HEK293 (cell line): ENCODE measurements around the gene EYS.

Source experiments
- CTCF ChIA-PET: fragments of 350-600 bp; formaldehyde crosslinking; extraction: SDS; loops from one replicate; lab custom pipeline; 2021; ENCODE audit warnings: antibody characterized with exemption; lab: Yijun Ruan, JAX
- POLR2A ChIA-PET: fragments of 300-600 bp; formaldehyde crosslinking; extraction: SDS; loops from one replicate; lab custom pipeline; 2020; ENCODE audit warnings: antibody characterized with exemption, inconsistent platforms; lab: Yijun Ruan, JAX
- H3K27ac ChIP-seq: fragments of 200-500 bp; sonication (Bioruptor generic); 2 replicates; pipeline ENCODE4 v1.5.1; 2014; ENCODE audit warnings: low read depth, low read length, control low read depth, inconsistent platforms; ENCODE audit errors: extremely low read depth
- H3K36me3 ChIP-seq, 2 experiments: fragments of 200-500 bp in 1 of 2; sonication (Bioruptor generic) in 1 of 2; 1 replicate in 1 of 2; 2 replicates in 1 of 2; pipeline ENCODE4 v1.5.1; 2014 to 2017; ENCODE audit warnings: inconsistent platforms in 2 of 2, low read length in 2 of 2; ENCODE audit not compliant: control insufficient read depth in 2 of 2, insufficient read depth in 1 of 2
- H3K4me1 ChIP-seq: fragments of 200-500 bp; sonication (Bioruptor generic); 2 replicates; pipeline ENCODE4 v1.5.1; 2014; ENCODE audit warnings: mild to moderate bottlenecking, low read length, inconsistent platforms; ENCODE audit not compliant: control insufficient read depth, insufficient read depth
- H3K4me3 ChIP-seq: 2 replicates; pipeline ENCODE4 v1.5.1; 2011; ENCODE audit warnings: low read depth, mild to moderate bottlenecking, control low read depth, low read length, moderate library complexity
- H3K9me3 ChIP-seq: fragments of 200-500 bp; sonication (Bioruptor generic); 2 replicates; pipeline ENCODE4 v1.5.1; 2014; ENCODE audit warnings: low read depth, low read length, inconsistent platforms; ENCODE audit not compliant: control insufficient read depth, insufficient read depth
- EGR2 ChIP-seq: fragments of 450-650 bp; formaldehyde crosslinking; IDR thresholded peaks from 2 replicates; pipeline ENCODE4 v1.5.1; 2016; ENCODE audit warnings: low read depth, missing biosample characterization, missing genetic modification characterization
- FEZF1 ChIP-seq: fragments of 450-650 bp; formaldehyde crosslinking; IDR thresholded peaks from 2 replicates; pipeline ENCODE4 v1.5.1; 2016; ENCODE audit warnings: missing biosample characterization, missing genetic modification characterization
- IKZF3 ChIP-seq: fragments of 450-650 bp; IDR thresholded peaks from 2 replicates; pipeline ENCODE4 v1.5.0; 2018; ENCODE audit warnings: missing biosample characterization, mild to moderate bottlenecking, missing genetic modification characterization, moderate library complexity
- KLF1 ChIP-seq: fragments of 450-650 bp; formaldehyde crosslinking; IDR thresholded peaks from 2 replicates; pipeline ENCODE4 v1.5.1; 2016; ENCODE audit warnings: missing biosample characterization, missing genetic modification characterization
- ZBTB7A ChIP-seq: fragments of 450-650 bp; formaldehyde crosslinking; IDR thresholded peaks from 2 replicates; pipeline ENCODE4 v1.5.1; 2016; ENCODE audit warnings: low read depth, missing biosample characterization, missing genetic modification characterization
- ZBTB8A ChIP-seq: fragments of 450-650 bp; formaldehyde crosslinking; IDR thresholded peaks from 2 replicates; pipeline ENCODE4 v1.5.1; 2016; ENCODE audit warnings: missing biosample characterization, missing genetic modification characterization
- ZFP3 ChIP-seq: fragments of 450-650 bp; formaldehyde crosslinking; IDR thresholded peaks from 2 replicates; pipeline ENCODE4 v1.5.1; 2016; ENCODE audit warnings: low read depth, missing biosample characterization, missing genetic modification characterization
- ZFP37 ChIP-seq: fragments of 450-650 bp; formaldehyde crosslinking; IDR thresholded peaks from 2 replicates; pipeline ENCODE4 v1.5.1; 2016; ENCODE audit warnings: missing biosample characterization, missing genetic modification characterization
- ZNF112 ChIP-seq: fragments of 450-650 bp; formaldehyde crosslinking; IDR thresholded peaks from 2 replicates; pipeline ENCODE4 v1.5.0; 2017; ENCODE audit warnings: missing biosample characterization, missing genetic modification characterization
- ZNF155 ChIP-seq: fragments of 450-650 bp; formaldehyde crosslinking; IDR thresholded peaks from 2 replicates; pipeline ENCODE4 v1.5.1; 2016; ENCODE audit warnings: missing biosample characterization, missing genetic modification characterization
- ZNF16 ChIP-seq: fragments of 450-650 bp; formaldehyde crosslinking; IDR thresholded peaks from 2 replicates; pipeline ENCODE4 v1.5.1; 2016; ENCODE audit warnings: low read depth, missing biosample characterization, missing genetic modification characterization
- ZNF184 ChIP-seq: fragments of 450-650 bp; IDR thresholded peaks from 2 replicates; pipeline ENCODE4 v1.5.1; 2018; ENCODE audit warnings: missing biosample characterization, mild to moderate bottlenecking, missing genetic modification characterization
- ZNF202 ChIP-seq: fragments of 450-650 bp; formaldehyde crosslinking; IDR thresholded peaks from 2 replicates; pipeline ENCODE4 v1.5.1; 2016; ENCODE audit warnings: missing biosample characterization, missing genetic modification characterization, borderline replicate concordance
- ZNF211 ChIP-seq: fragments of 450-650 bp; formaldehyde crosslinking; IDR thresholded peaks from 2 replicates; pipeline ENCODE4 v1.5.1; 2016; ENCODE audit warnings: low read depth, missing biosample characterization, missing genetic modification characterization
- ZNF350 ChIP-seq: fragments of 450-650 bp; formaldehyde crosslinking; IDR thresholded peaks from 2 replicates; pipeline ENCODE4 v1.5.0; 2017; ENCODE audit warnings: missing biosample characterization, mild to moderate bottlenecking, missing genetic modification characterization
- ZNF366 ChIP-seq: fragments of 450-650 bp; formaldehyde crosslinking; conservative IDR thresholded peaks from 2 replicates; pipeline ENCODE4 v1.5.1; 2016; ENCODE audit warnings: missing biosample characterization, missing genetic modification characterization
- ZNF394 ChIP-seq: fragments of 450-650 bp; formaldehyde crosslinking; IDR thresholded peaks from 2 replicates; pipeline ENCODE4 v1.5.1; 2016; ENCODE audit warnings: missing biosample characterization, missing genetic modification characterization, mild to moderate bottlenecking, moderate library complexity, borderline replicate concordance
- ZNF501 ChIP-seq: fragments of 450-650 bp; formaldehyde crosslinking; IDR thresholded peaks from 2 replicates; pipeline ENCODE4 v1.5.1; 2016; ENCODE audit warnings: missing biosample characterization, missing genetic modification characterization
- ZNF677 ChIP-seq: fragments of 450-650 bp; IDR thresholded peaks from 2 replicates; pipeline ENCODE4 v1.5.0; 2018; ENCODE audit warnings: missing biosample characterization, mild to moderate bottlenecking, missing genetic modification characterization, moderate library complexity
- ZNF837 ChIP-seq: fragments of 450-650 bp; formaldehyde crosslinking; IDR thresholded peaks from 2 replicates; pipeline ENCODE4 v1.5.1; 2016; ENCODE audit warnings: missing biosample characterization, missing genetic modification characterization
- TF ChIP-seq, protein P1 (sequence below): fragments of 450-650 bp; formaldehyde crosslinking; IDR thresholded peaks from 2 replicates; pipeline ENCODE4 v1.5.1; 2016; ENCODE audit warnings: missing biosample characterization, missing genetic modification characterization
- TF ChIP-seq, protein P2 (sequence below): fragments of 450-650 bp; formaldehyde crosslinking; IDR thresholded peaks from 2 replicates; pipeline ENCODE4 v1.5.1; 2017; ENCODE audit warnings: missing biosample characterization, missing genetic modification characterization
- TF ChIP-seq, protein P3 (sequence below): fragments of 450-650 bp; formaldehyde crosslinking; IDR thresholded peaks from 2 replicates; pipeline ENCODE4 v1.5.1; 2017; ENCODE audit warnings: missing biosample characterization, missing genetic modification characterization

Gene EYS

DNA sequence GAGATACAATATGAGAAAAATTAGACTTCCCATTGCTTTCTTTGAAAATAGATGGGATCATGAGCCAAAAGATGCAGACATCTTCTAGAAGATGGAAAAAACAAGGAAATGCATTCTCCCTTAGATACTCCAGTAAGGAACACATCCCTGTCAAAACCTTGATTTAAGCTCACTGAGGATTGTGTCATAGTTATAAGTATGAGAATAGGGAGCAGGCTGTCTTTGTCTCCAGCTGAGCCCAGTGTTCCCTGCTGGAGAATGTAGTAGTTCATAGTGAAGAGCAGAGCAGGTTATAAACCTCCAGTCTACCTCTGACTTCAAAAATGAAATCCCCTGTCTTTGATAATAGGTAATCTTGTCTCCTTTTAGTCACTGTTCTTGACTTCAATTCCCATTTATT lies 1481.5 kb downstream of the EYS start:
- POLR2A ChIA-PET = no interaction called here
- TF ChIP-seq ZNF16 (tag by site-specific recombination) (no peak), ZNF211 (tag by site-specific recombination) (no peak), ZNF677 (tag by site-specific recombination) (no peak), ZFP3 (tag by site-specific recombination) (no peak), ZNF155 (no peak), ZNF112 (no peak), ZBTB7A (tag by site-specific recombination) (no peak), IKZF3 (tag by site-specific recombination) (no peak), ZNF350 (tag by site-specific recombination) (no peak), ZNF837 (no peak), ZNF366 (tag by site-specific recombination) (no peak), ZNF202 (tag by site-specific recombination) (no peak), ZNF394 (tag by site-specific recombination) (no peak), KLF1 (tag by site-specific recombination) (no peak), ZNF184 (tag by site-specific recombination) (no peak), ZFP37 (tag by site-specific recombination) (no peak), ZBTB8A (tag by site-specific recombination) (no peak)
- TF ChIP-seq, protein P1, sequence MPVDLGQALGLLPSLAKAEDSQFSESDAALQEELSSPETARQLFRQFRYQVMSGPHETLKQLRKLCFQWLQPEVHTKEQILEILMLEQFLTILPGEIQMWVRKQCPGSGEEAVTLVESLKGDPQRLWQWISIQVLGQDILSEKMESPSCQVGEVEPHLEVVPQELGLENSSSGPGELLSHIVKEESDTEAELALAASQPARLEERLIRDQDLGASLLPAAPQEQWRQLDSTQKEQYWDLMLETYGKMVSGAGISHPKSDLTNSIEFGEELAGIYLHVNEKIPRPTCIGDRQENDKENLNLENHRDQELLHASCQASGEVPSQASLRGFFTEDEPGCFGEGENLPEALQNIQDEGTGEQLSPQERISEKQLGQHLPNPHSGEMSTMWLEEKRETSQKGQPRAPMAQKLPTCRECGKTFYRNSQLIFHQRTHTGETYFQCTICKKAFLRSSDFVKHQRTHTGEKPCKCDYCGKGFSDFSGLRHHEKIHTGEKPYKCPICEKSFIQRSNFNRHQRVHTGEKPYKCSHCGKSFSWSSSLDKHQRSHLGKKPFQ (tag by site-specific recombination) = no peak
- TF ChIP-seq, protein P2, sequence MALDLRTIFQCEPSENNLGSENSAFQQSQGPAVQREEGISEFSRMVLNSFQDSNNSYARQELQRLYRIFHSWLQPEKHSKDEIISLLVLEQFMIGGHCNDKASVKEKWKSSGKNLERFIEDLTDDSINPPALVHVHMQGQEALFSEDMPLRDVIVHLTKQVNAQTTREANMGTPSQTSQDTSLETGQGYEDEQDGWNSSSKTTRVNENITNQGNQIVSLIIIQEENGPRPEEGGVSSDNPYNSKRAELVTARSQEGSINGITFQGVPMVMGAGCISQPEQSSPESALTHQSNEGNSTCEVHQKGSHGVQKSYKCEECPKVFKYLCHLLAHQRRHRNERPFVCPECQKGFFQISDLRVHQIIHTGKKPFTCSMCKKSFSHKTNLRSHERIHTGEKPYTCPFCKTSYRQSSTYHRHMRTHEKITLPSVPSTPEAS = no peak
- TF ChIP-seq, protein P3, sequence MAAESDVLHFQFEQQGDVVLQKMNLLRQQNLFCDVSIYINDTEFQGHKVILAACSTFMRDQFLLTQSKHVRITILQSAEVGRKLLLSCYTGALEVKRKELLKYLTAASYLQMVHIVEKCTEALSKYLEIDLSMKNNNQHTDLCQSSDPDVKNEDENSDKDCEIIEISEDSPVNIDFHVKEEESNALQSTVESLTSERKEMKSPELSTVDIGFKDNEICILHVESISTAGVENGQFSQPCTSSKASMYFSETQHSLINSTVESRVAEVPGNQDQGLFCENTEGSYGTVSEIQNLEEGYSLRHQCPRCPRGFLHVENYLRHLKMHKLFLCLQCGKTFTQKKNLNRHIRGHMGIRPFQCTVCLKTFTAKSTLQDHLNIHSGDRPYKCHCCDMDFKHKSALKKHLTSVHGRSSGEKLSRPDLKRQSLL (tag by site-specific recombination) = no peak
- CTCF ChIA-PET = interaction anchor here (0.6 kb wide), 1 partner anchor 504 kb away, joined by 5 read pairs; no protein-coding TSS in a partner anchor

DNA sequence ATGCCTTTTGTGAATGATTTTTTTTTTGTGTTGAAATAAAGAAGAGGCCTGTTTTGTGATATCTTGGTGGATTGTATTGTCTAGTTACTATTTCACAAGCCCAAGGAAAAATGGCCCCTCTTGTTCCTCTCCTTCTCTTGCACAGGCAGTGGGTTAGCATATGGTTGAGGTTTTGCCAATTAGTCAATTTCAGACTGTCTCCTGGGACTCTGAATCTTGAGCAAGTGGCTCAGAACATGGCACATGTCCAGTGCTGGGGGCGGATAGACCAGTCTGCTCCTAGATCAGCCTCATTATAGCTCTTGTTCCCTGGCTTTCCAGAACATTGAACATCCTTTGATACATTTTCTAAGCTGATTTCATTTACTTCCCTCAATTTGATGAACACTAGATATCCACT lies 1482.2 kb downstream of the EYS start:
- no peaks in the 10 kb centered on the region for H3K4me1 ChIP-seq
- H3K4me3 ChIP-seq = no peak overlapping the region
- H3K9me3 ChIP-seq = no peaks in the 10 kb centered on the region
- TF ChIP-seq FEZF1 (tag by site-specific recombination) = no peak
- TF ChIP-seq EGR2 (tag by site-specific recombination) = no peak
- no peak for TF ChIP-seq ZNF501 (tag by site-specific recombination)
- TF ChIP-seq, all 188 proteins: peak for 0
- CTCF ChIA-PET = no interaction called here
- POLR2A ChIA-PET = no interaction called here
- no peak overlapping the region for H3K27ac ChIP-seq
- H3K36me3 ChIP-seq = no peaks in the 10 kb centered on the region

More for the DNA sequence above, 1481.5 kb downstream of the EYS start:
- Histone ChIP-seq H3K36me3 (no peaks in the 10 kb centered on the region), H3K4me1 (no peaks in the 10 kb centered on the region), H3K9me3 (no peaks in the 10 kb centered on the region), H3K27ac (no peak overlapping the region), H3K4me3 (no peak overlapping the region)
